Keratinocyte (primary cell): Measurements from ENCODE around the gene DIP2C.

Experiments
- EZH2 ChIP-seq: IDR thresholded peaks from one replicate; pipeline ENCODE4 v1.6.1; 2012; ENCODE audit warnings: inconsistent platforms, mild to moderate bottlenecking, low read length, moderate library complexity
- TF ChIP-seq, protein P1 (sequence below), 3 experiments: IDR thresholded peaks in 1 of 3; conservative IDR thresholded peaks in 1 of 3; optimal IDR thresholded peaks in 1 of 3; 2 replicates in 2 of 3; 3 replicates in 1 of 3; pipeline versions ENCODE3 to v1.5.1; 2011; ENCODE audit warnings: low read length in 3 of 3, mild to moderate bottlenecking in 3 of 3, moderate library complexity in 2 of 3, control low read depth in 1 of 3, inconsistent platforms in 1 of 3; ENCODE audit not compliant: insufficient read depth in 2 of 3; ENCODE audit errors: extremely low read depth in 1 of 3

DNA sequence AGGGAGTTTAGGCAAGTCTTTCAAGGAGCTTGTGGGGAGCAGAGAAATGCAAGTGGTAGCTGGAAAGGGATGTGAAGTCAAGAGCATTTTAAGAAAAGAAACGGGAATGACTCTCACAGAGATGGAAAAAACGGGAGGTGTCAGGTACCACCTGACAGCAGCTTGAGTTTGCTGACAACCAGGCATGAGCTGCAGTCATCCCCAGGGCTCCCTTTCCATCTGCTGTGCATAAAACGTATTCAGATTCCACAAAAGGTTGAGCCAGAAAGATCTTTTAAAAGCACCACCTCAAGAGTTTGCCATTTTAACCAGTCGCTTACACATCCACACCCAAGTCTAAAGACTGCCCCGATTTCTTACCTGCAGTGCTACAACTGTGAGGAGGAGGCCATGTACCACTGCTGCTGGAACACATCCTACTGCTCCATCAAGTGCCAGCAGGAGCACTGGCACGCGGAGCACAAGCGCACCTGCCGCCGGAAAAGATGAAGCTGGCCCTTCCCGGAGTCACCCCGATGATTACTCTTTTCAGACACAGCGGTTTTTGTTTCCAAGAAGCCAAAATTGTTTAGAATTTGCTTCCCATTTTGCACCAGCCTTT lies 437.4 kb downstream of the DIP2C start:
- TF ChIP-seq, protein P1, sequence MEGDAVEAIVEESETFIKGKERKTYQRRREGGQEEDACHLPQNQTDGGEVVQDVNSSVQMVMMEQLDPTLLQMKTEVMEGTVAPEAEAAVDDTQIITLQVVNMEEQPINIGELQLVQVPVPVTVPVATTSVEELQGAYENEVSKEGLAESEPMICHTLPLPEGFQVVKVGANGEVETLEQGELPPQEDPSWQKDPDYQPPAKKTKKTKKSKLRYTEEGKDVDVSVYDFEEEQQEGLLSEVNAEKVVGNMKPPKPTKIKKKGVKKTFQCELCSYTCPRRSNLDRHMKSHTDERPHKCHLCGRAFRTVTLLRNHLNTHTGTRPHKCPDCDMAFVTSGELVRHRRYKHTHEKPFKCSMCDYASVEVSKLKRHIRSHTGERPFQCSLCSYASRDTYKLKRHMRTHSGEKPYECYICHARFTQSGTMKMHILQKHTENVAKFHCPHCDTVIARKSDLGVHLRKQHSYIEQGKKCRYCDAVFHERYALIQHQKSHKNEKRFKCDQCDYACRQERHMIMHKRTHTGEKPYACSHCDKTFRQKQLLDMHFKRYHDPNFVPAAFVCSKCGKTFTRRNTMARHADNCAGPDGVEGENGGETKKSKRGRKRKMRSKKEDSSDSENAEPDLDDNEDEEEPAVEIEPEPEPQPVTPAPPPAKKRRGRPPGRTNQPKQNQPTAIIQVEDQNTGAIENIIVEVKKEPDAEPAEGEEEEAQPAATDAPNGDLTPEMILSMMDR (optimal IDR thresholded peaks at IDR 0.05 in 1 of 3, IDR thresholded peaks at IDR 0.05 in 1 of 3, conservative IDR thresholded peaks at IDR 0.05 in 1 of 3; ENCODE audit: extremely low read depth in 1 of 3, insufficient read depth in 2 of 3, low read length in 3 of 3): no peak
- no peak for TF ChIP-seq EZH2
